Non-pigmented ciliary epithelial cell (primary cell): ENCODE measurements around the gene IL21R.

Experiments
- DNase-seq: peaks from one replicate; pipeline ENCODE4 v3.0.0-alpha.2; 2010; ENCODE audit warnings: low read depth

The IL21R gene

GRCh38 chr16:27464626-27465482 is 62.9 kb downstream of the IL21R start:
- DNase-seq = no peak

- no peak for DNase-seq
Observed at GRCh38 chr16:27465483-27465879, 63.5 kb downstream of the IL21R start.

GRCh38 chr16:27468941-27469531 is 67.1 kb downstream of the IL21R start:
- DNase-seq = no peak

GRCh38 chr16:27470567-27471431 is 68.8 kb downstream of the IL21R start:
- peak; percentile 37 for DNase-seq

- no peak for DNase-seq
Observed at GRCh38 chr16:27471661-27472060, 69.7 kb downstream of the IL21R start.

- no peak for DNase-seq
Observed at GRCh38 chr16:27472091-27473020, 70.4 kb downstream of the IL21R start.

- DNase-seq = no peak
Observed at GRCh38 chr16:27473101-27473900, 71.3 kb downstream of the IL21R start.

GRCh38 chr16:27474041-27474440 is 72.1 kb downstream of the IL21R start:
- no peak for DNase-seq

- no peak for DNase-seq
Observed at GRCh38 chr16:27474921-27475320, 72.9 kb downstream of the IL21R start.

- peak; percentile 95 for DNase-seq
Observed at GRCh38 chr16:27475561-27475960, 73.6 kb downstream of the IL21R start.

GRCh38 chr16:27476240-27476639 is 74.3 kb downstream of the IL21R start:
- DNase-seq = no peak

GRCh38 chr16:27480761-27481160 is 78.8 kb downstream of the IL21R start:
- DNase-seq = no peak

- no peak for DNase-seq
Observed at GRCh38 chr16:27481282-27481934, 79.4 kb downstream of the IL21R start.

- no peak for DNase-seq
Observed at GRCh38 chr16:27482397-27483087, 80.6 kb downstream of the IL21R start.

GRCh38 chr16:27483088-27483437 is 81.1 kb downstream of the IL21R start:
- no peak for DNase-seq

- no peak for DNase-seq
Observed at GRCh38 chr16:27483624-27484023, 81.7 kb downstream of the IL21R start.

GRCh38 chr16:27485126-27485525 is 83.2 kb downstream of the IL21R start:
- DNase-seq = no peak

GRCh38 chr16:27485811-27486210 is 83.8 kb downstream of the IL21R start:
- no peak for DNase-seq

GRCh38 chr16:27486344-27486743 is 84.4 kb downstream of the IL21R start:
- DNase-seq = no peak

GRCh38 chr16:27486760-27487159 is 84.8 kb downstream of the IL21R start:
- no peak for DNase-seq
